OCI-LY1 (cell line): Measurements from ENCODE around the gene FOXN3.

ENCODE experiments used
- H2AFZ ChIP-seq: fragments of 200-600 bp; sonication (generic), shearing (Covaris generic); 2 replicates; pipeline ENCODE4 v1.6.0; 2014; ENCODE audit warnings: antibody characterized with exemption, mild to moderate bottlenecking, low read length
- H3F3A ChIP-seq: fragments of 200-600 bp; sonication (generic), shearing (Covaris generic); 2 replicates; pipeline ENCODE4 v1.6.0; 2014; ENCODE audit warnings: mild to moderate bottlenecking, antibody characterized with exemption, low read length, moderate library complexity; ENCODE audit not compliant: insufficient read depth
- H3K27ac ChIP-seq: fragments of 200-600 bp; sonication (generic); 2 replicates; pipeline ENCODE4 v1.5.1; 2014; ENCODE audit warnings: low read length, mixed run types, mild to moderate bottlenecking, low read depth; ENCODE audit not compliant: poor library complexity, severe bottlenecking
- H3K27me3 ChIP-seq: fragments of 200-600 bp; sonication (generic); 2 replicates; pipeline ENCODE4 v1.6.0; 2014; ENCODE audit warnings: antibody characterized with exemption, mild to moderate bottlenecking, low read length, moderate library complexity; ENCODE audit not compliant: insufficient read depth
- H3K36me3 ChIP-seq: fragments of 200-600 bp; sonication (generic); 2 replicates; pipeline ENCODE4 v1.6.1; 2014; ENCODE audit warnings: mild to moderate bottlenecking, antibody characterized with exemption, low read length, moderate library complexity, mixed read lengths; ENCODE audit not compliant: insufficient read depth
- H3K4me1 ChIP-seq: fragments of 200-600 bp; sonication (generic); 2 replicates; pipeline ENCODE4 v1.5.1; 2014; ENCODE audit warnings: mild to moderate bottlenecking, low read length, moderate library complexity; ENCODE audit not compliant: insufficient read depth, severe bottlenecking
- H3K4me2 ChIP-seq: fragments of 200-600 bp; sonication (generic), shearing (Covaris generic); 2 replicates; pipeline ENCODE4 v1.6.1; 2014; ENCODE audit warnings: low read length
- H3K4me3 ChIP-seq: fragments of 200-600 bp; sonication (generic); 2 replicates; pipeline ENCODE4 v1.5.1; 2014; ENCODE audit warnings: low read length, low read depth, mild to moderate bottlenecking, mixed read lengths; ENCODE audit not compliant: poor library complexity, severe bottlenecking
- H3K79me2 ChIP-seq: fragments of 200-600 bp; shearing (Covaris generic); 2 replicates; pipeline ENCODE4 v1.6.1; 2016; ENCODE audit warnings: mixed run types, low read length, mixed read lengths; ENCODE audit not compliant: insufficient read depth
- H3K9ac ChIP-seq: fragments of 200-600 bp; sonication (generic), shearing (Covaris generic); 2 replicates; pipeline ENCODE4 v1.6.1; 2014; ENCODE audit warnings: mild to moderate bottlenecking, low read length, mixed read lengths
- H3K9me2 ChIP-seq: fragments of 200-600 bp; sonication (generic), shearing (Covaris generic); 2 replicates; pipeline ENCODE4 v1.6.1; 2014; ENCODE audit warnings: low read depth, mild to moderate bottlenecking, low read length, mixed read lengths
- H3K9me3 ChIP-seq: fragments of 200-600 bp; shearing (Covaris generic); 2 replicates; pipeline ENCODE4 v1.6.1; 2014; ENCODE audit warnings: low read length, mixed read lengths
- H4K20me1 ChIP-seq: fragments of 200-600 bp; sonication (generic), shearing (Covaris generic); 2 replicates; pipeline ENCODE4 v1.6.0; 2016; ENCODE audit warnings: mild to moderate bottlenecking, low read length; ENCODE audit not compliant: insufficient read depth
- EZH2 ChIP-seq: fragments of 200-600 bp; sonication (generic), shearing (Covaris generic); IDR thresholded peaks from 2 replicates; pipeline ENCODE4 v1.8.0; 2017; ENCODE audit warnings: borderline replicate concordance, mixed run types, mild to moderate bottlenecking, antibody characterized with exemption, low read length, moderate library complexity, mixed read lengths
- TF ChIP-seq, protein P1 (sequence below): fragments of 200-600 bp; sonication (generic), shearing (Covaris generic); IDR thresholded peaks from 2 replicates; pipeline ENCODE4 v1.5.1; 2017; ENCODE audit warnings: mild to moderate bottlenecking, antibody characterized with exemption, low read length, moderate library complexity, mixed read lengths

The FOXN3 gene

DNA sequence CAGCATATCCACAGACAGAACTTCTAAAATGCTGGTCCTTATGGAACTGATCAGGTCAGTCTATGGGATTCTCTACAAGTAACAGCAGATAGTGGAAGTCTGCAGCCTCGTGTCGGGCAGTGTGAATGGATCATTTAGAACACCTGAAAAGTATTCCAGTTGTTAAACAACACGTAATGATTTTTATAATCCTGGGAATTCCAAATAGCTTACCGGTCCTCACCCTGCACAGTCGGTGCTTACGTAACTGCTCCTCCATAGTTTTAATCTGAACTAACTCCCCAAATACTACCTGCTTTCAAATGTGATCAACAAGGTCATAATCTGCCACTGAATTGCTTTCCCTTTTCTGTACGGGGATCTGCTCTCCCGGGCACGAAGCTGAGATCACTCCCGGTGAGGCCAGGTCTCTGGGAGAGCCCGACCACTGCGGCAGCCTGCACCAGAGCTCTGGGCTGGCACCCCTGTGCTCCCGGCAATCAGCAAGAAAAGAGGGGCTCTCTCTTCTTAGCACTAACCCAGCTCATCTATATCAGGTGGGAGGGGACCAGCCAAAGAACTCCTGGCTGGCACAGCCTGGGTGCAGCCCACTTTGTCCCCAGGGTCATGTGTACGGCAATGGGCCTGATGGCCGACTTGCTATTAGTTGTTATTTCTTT lies 157.0 kb downstream of the FOXN3 start:
- H3F3A ChIP-seq: no peaks in the 10 kb centered on the region
- no peaks in the 10 kb centered on the region for H3K9me2 ChIP-seq
- H2AFZ ChIP-seq: no peak overlapping the region
- no peak overlapping the region for H3K4me2 ChIP-seq
- H3K4me3 ChIP-seq: no peak overlapping the region
- no peak overlapping the region for H3K9ac ChIP-seq
- H3K4me1 ChIP-seq: peaks cover 23% of the 10 kb centered on the region
- H3K36me3 ChIP-seq: no peaks in the 10 kb centered on the region
- H3K9me3 ChIP-seq: no peaks in the 10 kb centered on the region
- H3K27me3 ChIP-seq: no peaks in the 10 kb centered on the region
- H3K79me2 ChIP-seq: no peaks in the 10 kb centered on the region
- no peak overlapping the region for H3K27ac ChIP-seq
- no peak for TF ChIP-seq EZH2
- TF ChIP-seq, protein P1, sequence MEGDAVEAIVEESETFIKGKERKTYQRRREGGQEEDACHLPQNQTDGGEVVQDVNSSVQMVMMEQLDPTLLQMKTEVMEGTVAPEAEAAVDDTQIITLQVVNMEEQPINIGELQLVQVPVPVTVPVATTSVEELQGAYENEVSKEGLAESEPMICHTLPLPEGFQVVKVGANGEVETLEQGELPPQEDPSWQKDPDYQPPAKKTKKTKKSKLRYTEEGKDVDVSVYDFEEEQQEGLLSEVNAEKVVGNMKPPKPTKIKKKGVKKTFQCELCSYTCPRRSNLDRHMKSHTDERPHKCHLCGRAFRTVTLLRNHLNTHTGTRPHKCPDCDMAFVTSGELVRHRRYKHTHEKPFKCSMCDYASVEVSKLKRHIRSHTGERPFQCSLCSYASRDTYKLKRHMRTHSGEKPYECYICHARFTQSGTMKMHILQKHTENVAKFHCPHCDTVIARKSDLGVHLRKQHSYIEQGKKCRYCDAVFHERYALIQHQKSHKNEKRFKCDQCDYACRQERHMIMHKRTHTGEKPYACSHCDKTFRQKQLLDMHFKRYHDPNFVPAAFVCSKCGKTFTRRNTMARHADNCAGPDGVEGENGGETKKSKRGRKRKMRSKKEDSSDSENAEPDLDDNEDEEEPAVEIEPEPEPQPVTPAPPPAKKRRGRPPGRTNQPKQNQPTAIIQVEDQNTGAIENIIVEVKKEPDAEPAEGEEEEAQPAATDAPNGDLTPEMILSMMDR: no peak
- no peaks in the 10 kb centered on the region for H4K20me1 ChIP-seq

DNA sequence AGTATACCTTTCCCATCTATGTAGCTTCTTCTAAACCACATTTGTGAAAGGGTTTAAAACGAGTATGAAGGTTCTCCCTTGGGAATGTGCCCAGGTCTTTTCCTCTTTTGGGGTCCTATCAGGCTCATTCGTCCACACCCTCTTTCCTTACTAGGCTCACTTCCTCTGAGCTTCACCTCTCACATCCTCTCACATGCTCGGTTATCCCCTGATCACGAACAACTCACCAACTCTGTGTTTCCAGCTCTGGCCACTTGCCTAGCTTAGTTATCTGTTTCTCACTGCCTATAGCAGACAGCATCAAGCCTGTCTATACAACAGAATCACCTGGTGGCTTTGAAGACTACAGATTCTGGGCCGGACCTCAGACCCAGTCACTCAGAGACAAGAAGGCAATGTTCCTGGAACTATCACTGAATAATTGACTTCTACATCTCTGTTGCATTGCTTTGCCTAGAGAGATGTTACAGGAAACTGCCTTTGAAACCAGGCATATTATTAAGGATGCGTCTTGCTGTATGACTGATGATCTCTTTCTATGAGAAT lies 158.2 kb downstream of the FOXN3 start:
- TF ChIP-seq EZH2: no peak
- TF ChIP-seq, protein P1: no peak
- H3K27ac ChIP-seq: no peak overlapping the region
- H3K4me2 ChIP-seq: no peak overlapping the region
- no peak overlapping the region for H3K9ac ChIP-seq
- no peaks in the 10 kb centered on the region for H3K9me3 ChIP-seq
- no peaks in the 10 kb centered on the region for H3K9me2 ChIP-seq
- no peaks in the 10 kb centered on the region for H4K20me1 ChIP-seq
- no peak overlapping the region for H2AFZ ChIP-seq
- no peaks in the 10 kb centered on the region for H3K79me2 ChIP-seq
- H3F3A ChIP-seq: no peaks in the 10 kb centered on the region
- H3K36me3 ChIP-seq: no peaks in the 10 kb centered on the region
- H3K4me3 ChIP-seq: no peak overlapping the region
- H3K27me3 ChIP-seq: no peaks in the 10 kb centered on the region
- H3K4me1 ChIP-seq: peaks cover 23% of the 10 kb centered on the region

DNA sequence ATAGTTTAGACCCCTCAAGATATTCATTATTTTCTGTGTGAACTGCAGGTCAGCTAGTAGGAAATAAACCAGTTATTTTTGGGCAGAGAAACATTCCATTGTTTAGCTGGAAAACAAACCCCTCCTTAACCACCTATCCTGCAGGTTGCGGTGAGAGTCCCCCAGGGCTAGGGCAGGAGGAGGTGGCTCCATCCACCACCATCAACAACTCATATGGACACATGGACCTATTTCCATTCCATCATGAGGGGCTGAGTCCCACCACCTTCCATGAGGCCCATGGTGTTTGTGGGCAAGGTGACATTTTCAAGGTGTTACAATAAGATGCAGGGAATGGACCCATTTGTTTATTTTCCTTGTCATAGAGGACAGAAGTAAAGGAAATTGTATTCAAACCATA lies 160.1 kb downstream of the FOXN3 start:
- Histone ChIP-seq H3K4me2 (no peak overlapping the region), H3K9ac (no peak overlapping the region), H3K9me2 (no peaks in the 10 kb centered on the region), H3K36me3 (0 out of 2 replicates have a peak, but pooled peaks cover under 1% of the 10 kb centered on the region), H2AFZ (no peak overlapping the region), H3K79me2 (no peaks in the 10 kb centered on the region), H3K9me3 (no peaks in the 10 kb centered on the region), H3K4me1 (peaks cover 11% of the 10 kb centered on the region), H3F3A (no peaks in the 10 kb centered on the region), H3K27me3 (no peaks in the 10 kb centered on the region), H3K4me3 (no peak overlapping the region), H4K20me1 (no peaks in the 10 kb centered on the region), H3K27ac (no peak overlapping the region)
- TF ChIP-seq EZH2: no peak
- TF ChIP-seq, protein P1: no peak
